ENCODE results near the gene PPP1R14C.

DNA sequence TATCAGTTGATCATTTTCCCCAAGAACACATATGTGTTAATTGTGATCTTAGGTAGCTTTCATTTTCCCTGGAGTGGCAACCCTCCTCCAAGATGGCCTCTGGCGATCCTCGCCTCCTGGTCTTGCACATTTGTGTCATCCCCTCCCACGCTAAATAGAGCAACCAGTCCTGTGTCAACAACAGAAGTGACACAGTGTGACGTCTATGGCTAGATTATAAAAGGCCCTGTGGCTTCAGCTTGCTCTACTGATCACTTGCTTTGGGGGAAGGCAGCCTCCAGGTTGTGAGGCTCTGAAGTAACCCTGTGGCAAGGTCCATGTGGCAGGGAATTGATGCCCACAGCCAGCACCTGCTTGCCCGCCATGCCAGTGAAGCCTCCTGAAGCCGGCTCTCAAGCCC, 30.6 kb upstream of the PPP1R14C start:
- TF ChIP-seq POLR2AphosphoS5 (IDR thresholded peaks at IDR 0.05): no peak
- TF ChIP-seq, protein P1, sequence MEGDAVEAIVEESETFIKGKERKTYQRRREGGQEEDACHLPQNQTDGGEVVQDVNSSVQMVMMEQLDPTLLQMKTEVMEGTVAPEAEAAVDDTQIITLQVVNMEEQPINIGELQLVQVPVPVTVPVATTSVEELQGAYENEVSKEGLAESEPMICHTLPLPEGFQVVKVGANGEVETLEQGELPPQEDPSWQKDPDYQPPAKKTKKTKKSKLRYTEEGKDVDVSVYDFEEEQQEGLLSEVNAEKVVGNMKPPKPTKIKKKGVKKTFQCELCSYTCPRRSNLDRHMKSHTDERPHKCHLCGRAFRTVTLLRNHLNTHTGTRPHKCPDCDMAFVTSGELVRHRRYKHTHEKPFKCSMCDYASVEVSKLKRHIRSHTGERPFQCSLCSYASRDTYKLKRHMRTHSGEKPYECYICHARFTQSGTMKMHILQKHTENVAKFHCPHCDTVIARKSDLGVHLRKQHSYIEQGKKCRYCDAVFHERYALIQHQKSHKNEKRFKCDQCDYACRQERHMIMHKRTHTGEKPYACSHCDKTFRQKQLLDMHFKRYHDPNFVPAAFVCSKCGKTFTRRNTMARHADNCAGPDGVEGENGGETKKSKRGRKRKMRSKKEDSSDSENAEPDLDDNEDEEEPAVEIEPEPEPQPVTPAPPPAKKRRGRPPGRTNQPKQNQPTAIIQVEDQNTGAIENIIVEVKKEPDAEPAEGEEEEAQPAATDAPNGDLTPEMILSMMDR (IDR thresholded peaks at IDR 0.05): no peak

Data from breast epithelium (tissue), 3 donors.